Esophagus muscularis mucosa (tissue), 3 donors: Measurements from ENCODE around the gene AJUBA.

Source experiments
- POLR2AphosphoS5 ChIP-seq, 2 donors: sonication (generic); formaldehyde crosslinking; IDR thresholded peaks; one replicate each; pipeline ENCODE4 v1.6.1; 2017; ENCODE audit warnings: antibody characterized with exemption in 2 of 2
- TF ChIP-seq, protein P1 (sequence below), 3 experiments: fragments of 200-600 bp in 2 of 3; fragments of 450-650 bp in 1 of 3; sonication (generic) in 2 of 3; IDR thresholded peaks; one replicate each; pipeline ENCODE4 v1.5.1; 2017 to 2019; ENCODE audit warnings: antibody characterized with exemption in 3 of 3, mild to moderate bottlenecking in 2 of 3, moderate library complexity in 1 of 3

DNA sequence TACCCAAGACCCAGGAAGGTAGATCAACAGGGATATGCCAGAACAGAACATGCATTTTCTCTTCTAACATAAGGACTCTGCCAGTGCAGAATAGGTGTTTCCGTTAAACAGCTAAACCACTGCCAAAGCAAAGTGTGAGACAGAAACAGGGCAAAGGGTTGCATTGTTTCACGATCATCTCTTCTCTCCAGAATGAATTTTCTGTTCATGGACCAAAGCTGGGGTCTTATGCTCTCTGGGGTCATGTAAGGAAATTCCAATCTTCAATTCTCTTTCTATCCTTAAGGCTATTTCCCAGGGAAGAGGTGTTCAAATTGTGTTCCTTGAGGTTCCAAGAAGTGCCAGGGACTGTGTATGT lies 41.4 kb upstream of the AJUBA start:
- TF ChIP-seq, protein P1, sequence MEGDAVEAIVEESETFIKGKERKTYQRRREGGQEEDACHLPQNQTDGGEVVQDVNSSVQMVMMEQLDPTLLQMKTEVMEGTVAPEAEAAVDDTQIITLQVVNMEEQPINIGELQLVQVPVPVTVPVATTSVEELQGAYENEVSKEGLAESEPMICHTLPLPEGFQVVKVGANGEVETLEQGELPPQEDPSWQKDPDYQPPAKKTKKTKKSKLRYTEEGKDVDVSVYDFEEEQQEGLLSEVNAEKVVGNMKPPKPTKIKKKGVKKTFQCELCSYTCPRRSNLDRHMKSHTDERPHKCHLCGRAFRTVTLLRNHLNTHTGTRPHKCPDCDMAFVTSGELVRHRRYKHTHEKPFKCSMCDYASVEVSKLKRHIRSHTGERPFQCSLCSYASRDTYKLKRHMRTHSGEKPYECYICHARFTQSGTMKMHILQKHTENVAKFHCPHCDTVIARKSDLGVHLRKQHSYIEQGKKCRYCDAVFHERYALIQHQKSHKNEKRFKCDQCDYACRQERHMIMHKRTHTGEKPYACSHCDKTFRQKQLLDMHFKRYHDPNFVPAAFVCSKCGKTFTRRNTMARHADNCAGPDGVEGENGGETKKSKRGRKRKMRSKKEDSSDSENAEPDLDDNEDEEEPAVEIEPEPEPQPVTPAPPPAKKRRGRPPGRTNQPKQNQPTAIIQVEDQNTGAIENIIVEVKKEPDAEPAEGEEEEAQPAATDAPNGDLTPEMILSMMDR (IDR thresholded peaks at IDR 0.05) = no peak
- no peak for TF ChIP-seq POLR2AphosphoS5 (IDR thresholded peaks at IDR 0.05)
